SU-DHL-6 (cell line): ENCODE results near the gene NAT8.
"Not testable (repeated sequence)": the region's sequence is repeated elsewhere in the genome, so short reads cannot be mapped to it uniquely, and the experiment has no call there.

ENCODE experiments used
- CTCF ChIP-seq: fragments of 200-600 bp; sonication (generic); IDR thresholded peaks from one replicate; pipeline ENCODE4 v1.5.1; 2017; ENCODE audit warnings: antibody characterized with exemption, mild to moderate bottlenecking, low read length, moderate library complexity; ENCODE audit not compliant: insufficient read depth, poor library complexity, severe bottlenecking
- EZH2phosphoT487 ChIP-seq: fragments of 200-600 bp; sonication (generic), shearing (Covaris generic); conservative IDR thresholded peaks from 2 replicates; pipeline ENCODE4 v1.6.1; 2018; ENCODE audit warnings: mild to moderate bottlenecking, antibody characterized with exemption, low read length, moderate library complexity, mixed read lengths

GRCh38 chr2:73690372-73691088 is 48.3 kb upstream of the NAT8 start:
- TF ChIP-seq CTCF, result peak; percentile 29
- not testable (repeated sequence) for TF ChIP-seq EZH2phosphoT487
